Measurements from ENCODE around the gene PPM1L.

- TF ChIP-seq CTCF (IDR thresholded peaks at IDR 0.05 in 2 of 3, conservative IDR thresholded peaks at IDR 0.05 in 1 of 3; ENCODE audit: borderline replicate concordance in 1 of 3, insufficient read depth in 1 of 3, low read depth in 2 of 3, low read length in 2 of 3) (no peak), RAD21 (IDR thresholded peaks at IDR 0.05; ENCODE audit: low read depth) (no peak), ZBTB33 (IDR thresholded peaks at IDR 0.05; ENCODE audit: extremely low read depth, insufficient replicate concordance, low read length) (no peak), TCF7L2 (IDR thresholded peaks at IDR 0.05; ENCODE audit: borderline replicate concordance, extremely low read depth, insufficient read depth, insufficient read length) (no peak), EZH2phosphoT487 (IDR thresholded peaks at IDR 0.05; ENCODE audit: borderline replicate concordance) (no peak), REST (IDR thresholded peaks at IDR 0.05; ENCODE audit: low read depth) (no peak), POLR2A (IDR thresholded peaks at IDR 0.05; ENCODE audit: borderline replicate concordance, extremely low read depth, insufficient read depth, insufficient read length) (no peak), MAX (IDR thresholded peaks at IDR 0.05) (no peak), CEBPB (IDR thresholded peaks at IDR 0.05; ENCODE audit: low read depth) (no peak), EZH2 (IDR thresholded peaks at IDR 0.05) (no peak)
Observed at GRCh38 chr3:161069511-161070251, 313.6 kb downstream of the PPM1L start.

Data from HCT116 (cell line).